ENCODE results near the gene CHN2.
"Not testable (repeated sequence)": the region's sequence is repeated elsewhere in the genome, so short reads cannot be mapped to it uniquely, and the experiment has no call there.

CHN2 gene

GRCh38 chr7:29499932-29500331 lies 305.4 kb downstream of the CHN2 start:
- DNase-seq (ENCODE audit: low spot score), result no peak

GRCh38 chr7:29500719-29501118 lies 306.1 kb downstream of the CHN2 start:
- no peak for DNase-seq (ENCODE audit: low spot score)

GRCh38 chr7:29502133-29502532 lies 307.6 kb downstream of the CHN2 start:
- DNase-seq (ENCODE audit: low spot score), result no peak

GRCh38 chr7:29505931-29506330 lies 311.4 kb downstream of the CHN2 start:
- DNase-seq (ENCODE audit: low spot score), result no peak

DNA sequence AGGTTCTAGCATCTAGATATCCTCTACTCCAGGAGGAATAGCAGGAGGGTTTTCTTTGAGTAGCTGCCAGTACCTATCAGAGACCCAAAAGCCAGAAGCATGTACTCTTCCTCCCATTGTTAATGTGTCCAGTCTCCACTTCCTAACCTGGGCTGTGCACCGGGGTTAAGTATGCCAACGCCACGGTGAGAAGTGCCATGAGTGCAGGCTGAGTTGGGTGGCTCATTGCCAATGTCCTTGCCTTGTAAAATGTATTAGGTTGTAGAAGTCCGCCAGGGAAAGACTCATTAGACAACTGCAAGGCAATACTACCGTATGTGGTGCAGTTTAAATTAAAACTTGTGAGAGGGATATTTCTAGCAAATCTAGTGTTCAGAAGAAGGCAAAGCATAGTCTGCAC lies 314.0 kb downstream of the CHN2 start:
- no peak for DNase-seq (ENCODE audit: low spot score)

DNA sequence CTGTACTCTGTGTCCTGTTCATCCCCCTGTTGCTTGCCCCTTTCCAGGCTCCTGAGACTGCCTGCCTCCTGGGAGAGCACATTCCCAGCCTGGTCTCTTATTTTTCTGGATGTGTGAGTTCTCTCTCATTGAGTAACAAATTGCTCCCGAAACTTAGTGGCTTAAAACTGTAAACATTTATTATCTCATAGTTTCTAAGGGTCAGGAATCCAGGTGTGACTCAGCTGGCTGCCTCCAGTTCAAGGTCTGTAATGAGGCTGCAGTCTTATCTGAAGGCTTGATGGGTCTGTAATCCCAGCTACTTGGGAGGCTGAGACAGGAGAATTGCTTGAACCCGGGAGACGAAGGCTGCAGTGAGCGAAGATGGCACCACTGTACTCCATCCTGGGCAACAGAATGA lies 315.5 kb downstream of the CHN2 start:
- DNase-seq (ENCODE audit: low spot score), result no peak

DNA sequence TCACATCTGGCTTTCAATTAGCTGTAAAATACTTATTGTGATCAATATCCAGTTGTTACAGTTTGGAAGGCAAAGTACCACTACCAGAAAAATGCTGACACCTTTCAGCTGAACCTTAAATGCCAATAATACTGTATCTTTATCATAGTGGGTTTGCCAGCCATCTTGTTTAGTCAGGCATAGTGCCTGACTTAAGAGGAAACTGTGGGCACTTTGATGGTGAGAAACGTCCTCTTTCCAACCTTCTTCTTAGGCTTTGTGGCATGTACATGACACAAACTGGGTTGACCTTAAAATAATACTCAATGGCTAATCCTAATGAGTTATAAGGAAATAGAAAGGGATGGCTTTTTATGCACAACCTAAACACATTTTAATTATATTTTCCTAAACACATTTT lies 316.8 kb downstream of the CHN2 start:
- no peak for DNase-seq (ENCODE audit: low spot score)

- no peak for DNase-seq (ENCODE audit: low spot score)
These were observed 317.3 kb downstream of the CHN2 start for GRCh38 chr7:29511851-29512250.

GRCh38 chr7:29516491-29516890 lies 321.9 kb downstream of the CHN2 start:
- no peak for DNase-seq (ENCODE audit: low spot score)

DNA sequence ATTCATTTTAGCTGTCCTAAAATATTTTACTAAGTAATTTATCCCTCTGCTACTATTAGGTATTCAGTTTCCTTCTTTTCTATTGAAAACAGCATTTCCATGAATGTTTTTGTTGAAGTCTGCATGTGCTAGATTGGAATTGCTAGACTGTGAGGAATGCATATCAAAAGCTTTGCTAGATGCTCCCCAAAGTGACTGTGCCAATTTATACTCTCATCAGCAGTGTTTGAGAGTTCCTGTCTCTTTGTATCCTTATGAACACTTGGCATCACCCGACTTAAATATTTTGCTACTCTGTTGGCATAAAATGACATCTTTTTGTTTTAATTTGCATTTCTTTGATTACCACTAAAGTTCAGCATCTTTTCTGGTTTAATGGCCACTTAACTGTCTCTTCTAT lies 324.0 kb downstream of the CHN2 start:
- no peak for DNase-seq (ENCODE audit: low spot score)

GRCh38 chr7:29523728-29524127 lies 329.2 kb downstream of the CHN2 start:
- no peak for DNase-seq (ENCODE audit: low spot score)

DNA sequence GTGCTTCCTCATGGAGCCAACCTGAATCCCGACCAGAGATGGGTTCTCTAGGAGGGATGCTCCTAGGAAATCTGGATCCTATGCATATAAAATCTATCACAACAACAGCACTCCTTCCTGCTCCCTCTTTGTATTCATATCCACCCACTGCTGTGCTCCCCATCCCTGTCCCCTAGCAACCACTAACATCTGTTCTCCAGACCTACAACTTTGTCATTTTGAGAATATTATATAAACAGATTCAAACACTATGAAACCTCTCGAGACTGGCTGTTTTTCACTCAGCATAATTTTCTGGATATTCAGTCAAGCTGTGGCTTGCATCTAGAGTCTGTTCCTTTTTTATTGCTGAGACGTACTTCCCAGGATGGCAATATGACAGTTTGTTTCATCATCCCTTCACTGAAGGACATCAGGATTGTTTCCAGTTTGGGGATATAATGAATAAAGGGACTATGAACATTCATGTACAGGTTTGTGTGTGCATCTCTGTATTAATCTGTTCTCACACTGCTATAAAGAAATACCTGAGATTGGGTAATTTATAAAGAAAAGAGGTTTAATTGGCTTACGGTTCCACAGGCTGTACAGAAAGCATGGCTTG lies 333.0 kb downstream of the CHN2 start:
- DNase-seq (ENCODE audit: low spot score), result no peak

GRCh38 chr7:29528526-29528925 lies 334.0 kb downstream of the CHN2 start:
- DNase-seq (ENCODE audit: low spot score), result not testable (repeated sequence)
